GM13977 (cell line): ENCODE measurements around the gene CD6.

Experiments used
- DNase-seq: peaks from one replicate; pipeline ENCODE4 v3.0.0; 2012; ENCODE audit warnings: low spot score
- in situ Hi-C: fragments of 300-500 bp; cut with MboI; formaldehyde crosslinking; loops from one replicate; pipeline ENCODE4 v1.12.0; 2022; ENCODE audit warnings: low sequenced_read_pairs, low pct_unique_long_range_greater_than_20kb, mixed read lengths, inconsistent platforms; ENCODE audit not compliant: unreplicated experiment
- TF ChIP-seq, protein P1 (sequence below): IDR thresholded peaks from 2 replicates; pipeline ENCODE4 v1.5.1; 2012; ENCODE audit warnings: mild to moderate bottlenecking, control low read depth; ENCODE audit not compliant: insufficient read depth; ENCODE audit errors: extremely low read depth, missing control alignments

Gene CD6

DNA sequence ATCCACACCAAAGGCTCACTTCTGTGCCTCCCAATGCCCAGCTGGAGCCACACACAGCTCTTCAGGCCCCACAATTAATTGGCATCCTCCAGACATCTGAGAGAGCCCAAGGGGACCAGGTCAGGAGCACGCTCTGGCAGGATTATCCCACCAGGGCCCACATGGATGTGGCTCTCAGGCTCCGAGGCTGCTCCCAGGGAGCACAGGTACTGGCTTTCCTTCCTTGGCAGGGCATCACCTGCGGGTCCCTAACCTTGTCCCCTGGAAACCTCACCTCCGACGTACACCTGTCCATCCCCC lies 54.3 kb downstream of the CD6 start:
- TF ChIP-seq, protein P1, sequence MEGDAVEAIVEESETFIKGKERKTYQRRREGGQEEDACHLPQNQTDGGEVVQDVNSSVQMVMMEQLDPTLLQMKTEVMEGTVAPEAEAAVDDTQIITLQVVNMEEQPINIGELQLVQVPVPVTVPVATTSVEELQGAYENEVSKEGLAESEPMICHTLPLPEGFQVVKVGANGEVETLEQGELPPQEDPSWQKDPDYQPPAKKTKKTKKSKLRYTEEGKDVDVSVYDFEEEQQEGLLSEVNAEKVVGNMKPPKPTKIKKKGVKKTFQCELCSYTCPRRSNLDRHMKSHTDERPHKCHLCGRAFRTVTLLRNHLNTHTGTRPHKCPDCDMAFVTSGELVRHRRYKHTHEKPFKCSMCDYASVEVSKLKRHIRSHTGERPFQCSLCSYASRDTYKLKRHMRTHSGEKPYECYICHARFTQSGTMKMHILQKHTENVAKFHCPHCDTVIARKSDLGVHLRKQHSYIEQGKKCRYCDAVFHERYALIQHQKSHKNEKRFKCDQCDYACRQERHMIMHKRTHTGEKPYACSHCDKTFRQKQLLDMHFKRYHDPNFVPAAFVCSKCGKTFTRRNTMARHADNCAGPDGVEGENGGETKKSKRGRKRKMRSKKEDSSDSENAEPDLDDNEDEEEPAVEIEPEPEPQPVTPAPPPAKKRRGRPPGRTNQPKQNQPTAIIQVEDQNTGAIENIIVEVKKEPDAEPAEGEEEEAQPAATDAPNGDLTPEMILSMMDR, result no peak
- DNase-seq, result no peak
- in situ Hi-C loops, result no loop called here

DNA sequence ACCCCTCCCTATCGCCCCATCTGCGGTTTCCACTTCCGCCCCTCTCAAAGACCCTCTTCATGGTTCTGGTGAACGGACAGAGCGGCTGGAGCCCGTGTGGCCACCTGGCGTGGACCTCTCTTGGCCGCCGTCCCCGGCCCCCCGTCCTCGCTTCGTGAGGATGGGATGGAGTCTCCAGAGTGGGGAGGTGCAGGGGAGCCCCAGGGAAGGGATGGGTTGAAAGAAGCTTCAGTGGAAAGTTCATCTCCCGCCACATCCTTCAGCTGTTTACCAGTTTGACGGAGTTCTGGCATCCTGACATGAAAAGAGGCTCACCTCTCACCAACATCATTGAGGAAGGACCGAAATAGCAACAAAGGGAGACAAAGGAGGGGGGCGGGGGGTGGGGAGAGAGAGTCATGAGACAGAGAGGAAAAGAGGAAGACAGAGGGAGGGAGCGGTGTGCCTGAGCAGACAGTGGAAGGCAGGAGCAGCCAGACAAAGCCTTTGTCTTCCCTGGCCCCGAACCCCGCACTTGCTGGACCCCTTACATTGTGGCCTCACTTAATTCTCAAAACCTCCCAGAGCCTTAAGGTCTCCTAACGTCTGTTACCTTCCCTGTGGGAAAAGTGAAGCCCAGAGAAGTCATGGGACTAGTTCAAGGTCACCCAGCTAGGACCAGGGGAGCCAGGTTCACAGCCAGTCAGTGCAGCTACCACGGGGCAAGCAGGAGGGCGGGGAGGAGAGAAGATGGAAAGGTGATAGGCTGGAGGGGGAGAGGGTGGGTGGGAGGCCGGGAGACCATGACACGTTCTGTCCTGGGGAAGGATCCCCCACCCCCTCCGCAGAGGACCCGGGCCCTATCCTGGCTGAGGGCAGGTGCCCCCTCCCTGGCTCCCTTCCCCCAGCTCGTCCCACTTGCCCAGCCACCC lies 54.9 kb downstream of the CD6 start:
- in situ Hi-C loops, result no loop called here
- no peak for DNase-seq

DNA sequence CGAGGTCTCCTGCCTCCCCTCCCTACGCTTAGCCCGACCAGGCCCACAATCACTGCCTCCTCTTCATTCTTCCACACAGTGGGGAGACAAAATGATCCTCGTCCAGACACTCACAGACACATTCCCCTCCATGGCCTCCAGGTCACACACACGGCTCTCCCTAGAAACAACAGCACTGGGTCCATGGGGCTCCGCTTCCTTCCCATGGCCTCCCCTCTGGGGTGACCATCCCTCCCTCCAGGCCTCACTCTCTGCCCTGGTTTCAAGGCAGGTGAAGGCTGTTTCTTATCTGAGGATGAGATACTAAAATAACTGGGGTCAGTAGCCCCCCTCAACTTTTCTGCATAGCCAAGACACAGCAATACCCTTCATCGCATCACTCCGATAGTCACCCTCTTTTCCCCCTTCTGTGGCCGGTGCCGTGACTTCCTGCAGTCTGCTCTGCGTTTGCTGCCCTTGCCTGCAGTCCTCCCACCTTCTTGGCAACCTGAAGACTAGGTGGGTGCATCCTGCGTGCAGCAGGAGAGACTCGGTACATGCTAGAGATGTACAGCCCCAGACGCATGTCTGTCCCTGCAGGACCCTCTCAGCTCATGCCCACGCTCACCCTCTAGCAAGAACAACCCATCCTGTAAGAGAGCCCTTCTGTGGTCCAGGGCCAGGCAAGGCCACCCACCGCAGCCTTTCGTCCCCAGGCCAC lies 55.8 kb downstream of the CD6 start:
- DNase-seq, result no peak
- in situ Hi-C loops, result no loop called here
- TF ChIP-seq, protein P1, result no peak

More for the DNA sequence above, 54.9 kb downstream of the CD6 start:
- TF ChIP-seq, protein P1, result no peak

DNA sequence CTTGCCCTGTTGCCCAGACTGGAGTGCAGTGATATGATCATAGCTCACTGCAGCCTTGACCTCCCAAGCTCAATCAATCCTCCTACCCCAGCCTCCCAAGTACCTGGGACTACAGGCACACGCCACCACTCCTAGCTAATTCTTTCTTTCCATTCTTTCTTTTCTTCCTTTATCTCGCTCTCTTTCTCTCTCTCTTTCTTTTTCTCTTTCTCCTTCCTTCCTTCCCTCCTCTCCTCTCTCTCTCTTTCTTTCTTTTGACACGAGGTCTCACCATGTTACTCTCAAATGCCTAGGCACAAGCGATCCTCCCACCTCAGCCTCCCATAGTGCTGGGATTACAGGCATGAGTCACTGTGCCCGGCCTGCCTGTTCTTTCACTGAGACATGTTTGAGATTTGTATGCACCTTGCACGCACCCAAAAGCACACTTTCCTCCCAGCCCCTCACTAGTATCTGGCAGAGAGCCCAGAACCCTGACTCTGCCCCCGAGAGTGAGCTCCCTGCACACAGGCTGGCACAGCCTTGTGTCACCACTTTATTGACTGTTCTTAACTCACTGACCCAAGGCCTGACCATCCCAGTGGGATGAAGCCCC lies 56.8 kb downstream of the CD6 start:
- in situ Hi-C loops, result no loop called here
- TF ChIP-seq, protein P1, result no peak
- DNase-seq, result peak; percentile 70

DNA sequence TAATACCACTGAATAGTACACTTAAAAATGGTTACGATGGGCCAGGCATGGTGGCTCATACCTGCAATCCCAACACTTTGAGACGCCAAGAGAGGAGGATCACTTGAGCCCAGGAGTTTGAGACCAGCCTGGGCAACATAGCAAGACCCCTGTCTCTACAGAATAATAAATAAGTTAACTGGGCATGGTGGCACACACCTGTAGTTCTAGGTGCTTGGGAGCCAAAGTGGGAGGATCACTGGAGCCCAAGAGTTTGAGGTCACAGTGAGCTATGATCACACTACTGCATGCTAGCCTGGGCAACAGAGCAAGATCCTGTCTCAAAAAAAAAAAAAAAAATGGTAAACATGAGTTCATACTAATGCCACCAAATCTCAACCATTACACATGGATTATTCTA lies 61.3 kb downstream of the CD6 start:
- in situ Hi-C loops, result no loop called here
- TF ChIP-seq, protein P1, result no peak
- DNase-seq, result no peak

DNA sequence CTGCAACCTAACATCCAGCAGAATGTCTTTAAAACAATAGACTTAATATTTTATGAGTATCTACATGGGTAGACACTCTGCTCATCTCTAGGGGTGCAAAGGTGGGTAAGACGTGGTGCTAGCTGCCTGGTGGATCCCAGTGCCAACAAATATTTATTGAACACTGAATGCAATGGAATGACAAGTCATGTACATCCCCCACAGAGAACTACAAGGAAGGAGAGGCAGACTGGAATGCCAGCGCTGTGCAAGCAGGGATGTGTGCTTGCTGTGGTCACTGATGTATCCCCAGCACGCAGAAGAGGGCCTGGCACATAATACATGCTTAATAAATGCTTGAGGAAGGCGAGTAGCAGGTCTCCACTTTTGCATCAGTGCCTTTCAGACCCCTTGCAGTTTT lies 61.9 kb downstream of the CD6 start:
- in situ Hi-C loops, result no loop called here
- TF ChIP-seq, protein P1, result no peak
- no peak for DNase-seq
